ENCODE data around the gene PSMC3IP. TPM values are rescaled to one million over a fixed set of nuclear protein-coding genes. Genes with fewer than 3 reads are reported as not detected.

The PSMC3IP gene
- total RNA-seq, 1 donor from 2014 or later = 5.6 TPM

DNA sequence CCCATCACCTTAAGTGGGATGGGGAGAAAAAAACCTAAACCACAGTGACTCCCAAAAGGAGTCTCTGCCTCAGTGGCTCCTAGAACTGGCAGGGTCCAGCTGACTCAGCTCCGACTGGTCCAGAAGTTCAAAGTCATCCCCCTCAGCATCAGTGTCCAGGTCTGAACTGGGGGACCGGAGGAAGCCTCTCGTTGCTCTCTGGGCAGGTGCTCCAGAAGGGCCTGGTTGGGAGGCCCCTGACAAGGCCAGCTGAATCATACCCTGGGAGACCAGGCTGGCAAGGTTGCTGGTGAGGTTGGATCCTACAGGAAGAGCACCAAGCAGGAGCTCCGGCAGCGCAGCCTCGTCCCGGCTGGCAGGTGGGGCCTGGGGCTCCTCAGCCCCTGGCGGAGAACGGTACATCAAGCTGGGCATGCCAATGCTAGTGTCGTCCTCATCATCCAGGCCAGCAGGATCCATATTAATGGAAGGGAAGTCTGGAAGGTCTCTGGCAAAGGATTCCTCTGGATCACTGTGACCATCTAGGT lies 4.3 kb upstream of the PSMC3IP start:
- Mint-ChIP-seq H3K36me3 (ENCODE audit: unreplicated experiment) (peaks cover 33% of the 10 kb centered on the region), H3K4me1 (ENCODE audit: unreplicated experiment) (peaks cover 12% of the 10 kb centered on the region), H3K9me3 (ENCODE audit: unreplicated experiment) (no peaks in the 10 kb centered on the region), H3K4me3 (ENCODE audit: unreplicated experiment) (no peak overlapping the region), H3K27me3 (ENCODE audit: unreplicated experiment) (no peaks in the 10 kb centered on the region), H3K27ac (ENCODE audit: unreplicated experiment) (no peak overlapping the region)
- no peak for TF ChIP-seq CTCF (IDR thresholded peaks at IDR 0.05)
- no peak for DNase-seq (ENCODE audit: extremely low spot score, unreplicated experiment)

- peak overlapping the region; percentile 32 for H3K27ac Mint-ChIP-seq (ENCODE audit: unreplicated experiment)
- H3K4me3 Mint-ChIP-seq (ENCODE audit: unreplicated experiment) = no peak overlapping the region
- no peak for DNase-seq (ENCODE audit: extremely low spot score, unreplicated experiment)
- TF ChIP-seq CTCF (IDR thresholded peaks at IDR 0.05) = no peak
- H3K4me1 Mint-ChIP-seq (ENCODE audit: unreplicated experiment) = peaks cover 23% of the 10 kb centered on the region
- peaks cover 25% of the 10 kb centered on the region for H3K36me3 Mint-ChIP-seq (ENCODE audit: unreplicated experiment)
- no peaks in the 10 kb centered on the region for H3K9me3 Mint-ChIP-seq (ENCODE audit: unreplicated experiment)
- H3K27me3 Mint-ChIP-seq (ENCODE audit: unreplicated experiment) = no peaks in the 10 kb centered on the region
Measured at GRCh38 chr17:42579794-42580551, 2.4 kb upstream of the PSMC3IP start.

- Mint-ChIP-seq H3K27ac (ENCODE audit: unreplicated experiment) (peak overlapping the region; percentile 98), H3K27me3 (ENCODE audit: unreplicated experiment) (no peaks in the 10 kb centered on the region), H3K9me3 (ENCODE audit: unreplicated experiment) (no peaks in the 10 kb centered on the region), H3K36me3 (ENCODE audit: unreplicated experiment) (peaks cover 24% of the 10 kb centered on the region), H3K4me3 (ENCODE audit: unreplicated experiment) (peak overlapping the region; percentile 98), H3K4me1 (ENCODE audit: unreplicated experiment) (peaks cover 23% of the 10 kb centered on the region)
- DNase-seq (ENCODE audit: extremely low spot score, unreplicated experiment) = peak; percentile 91
- peak; percentile 79 for TF ChIP-seq CTCF (IDR thresholded peaks at IDR 0.05)
Measured at GRCh38 chr17:42578282-42578869, 847 bp upstream of the PSMC3IP start.

GRCh38 chr17:42577140-42577531 lies 393 bp downstream of the PSMC3IP start:
- H3K9me3 Mint-ChIP-seq (ENCODE audit: unreplicated experiment) = no peaks in the 10 kb centered on the region
- H3K4me3 Mint-ChIP-seq (ENCODE audit: unreplicated experiment) = peak overlapping the region; percentile 98
- DNase-seq (ENCODE audit: extremely low spot score, unreplicated experiment) = no peak
- peak overlapping the region; percentile 98 for H3K27ac Mint-ChIP-seq (ENCODE audit: unreplicated experiment)
- no peak for TF ChIP-seq CTCF (IDR thresholded peaks at IDR 0.05)
- peaks cover 23% of the 10 kb centered on the region for H3K4me1 Mint-ChIP-seq (ENCODE audit: unreplicated experiment)
- H3K27me3 Mint-ChIP-seq (ENCODE audit: unreplicated experiment) = no peaks in the 10 kb centered on the region
- H3K36me3 Mint-ChIP-seq (ENCODE audit: unreplicated experiment) = peaks cover 23% of the 10 kb centered on the region

- Mint-ChIP-seq H3K36me3 (ENCODE audit: unreplicated experiment) (peaks cover 28% of the 10 kb centered on the region), H3K27me3 (ENCODE audit: unreplicated experiment) (no peaks in the 10 kb centered on the region)
Measured at GRCh38 chr17:42574463-42574862, 3.1 kb downstream of the PSMC3IP start.

More at GRCh38 chr17:42574463-42574862, 3.1 kb downstream of the PSMC3IP start:
- Mint-ChIP-seq H3K4me1 (ENCODE audit: unreplicated experiment) (peaks cover 23% of the 10 kb centered on the region), H3K4me3 (ENCODE audit: unreplicated experiment) (no peak overlapping the region), H3K27ac (ENCODE audit: unreplicated experiment) (no peak overlapping the region), H3K9me3 (ENCODE audit: unreplicated experiment) (no peaks in the 10 kb centered on the region)
- DNase-seq (ENCODE audit: extremely low spot score, unreplicated experiment) = no peak
- no peak for TF ChIP-seq CTCF (IDR thresholded peaks at IDR 0.05)

All from osteocyte (in vitro differentiated cells).